HG03439 (cell line): ENCODE data around the gene CLCA2.
A peak's percentile ranks its signal among the peaks of the same experiment; 100 is the strongest.

Source experiments
- ATAC-seq: cut with Tn5 transposase; IDR thresholded peaks from one replicate; pipeline ENCODE4 v1.9.1; 2021; ENCODE audit warnings: mild to moderate bottlenecking, moderate library complexity; ENCODE audit not compliant: unreplicated experiment

Gene CLCA2

GRCh38 chr1:86472767-86473166, 48.8 kb downstream of the CLCA2 start:
- peak; percentile 43 for ATAC-seq

GRCh38 chr1:86477256-86477655, 53.3 kb downstream of the CLCA2 start:
- ATAC-seq: no peak

GRCh38 chr1:86477682-86478081, 53.7 kb downstream of the CLCA2 start:
- no peak for ATAC-seq

GRCh38 chr1:86478416-86479156, 54.6 kb downstream of the CLCA2 start:
- no peak for ATAC-seq

- ATAC-seq: no peak
Observed at GRCh38 chr1:86481966-86482365, 58.0 kb downstream of the CLCA2 start.

GRCh38 chr1:86487131-86487810, 63.3 kb downstream of the CLCA2 start:
- no peak for ATAC-seq

- no peak for ATAC-seq
Observed at GRCh38 chr1:86487811-86488141, 63.8 kb downstream of the CLCA2 start.

- no peak for ATAC-seq
Observed at GRCh38 chr1:86489242-86489878, 65.4 kb downstream of the CLCA2 start.

GRCh38 chr1:86491171-86491950, 67.4 kb downstream of the CLCA2 start:
- no peak for ATAC-seq

- no peak for ATAC-seq
Observed at GRCh38 chr1:86498281-86498680, 74.3 kb downstream of the CLCA2 start.

- ATAC-seq: no peak
Observed at GRCh38 chr1:86499987-86500593, 76.1 kb downstream of the CLCA2 start.

GRCh38 chr1:86500714-86501113, 76.7 kb downstream of the CLCA2 start:
- no peak for ATAC-seq

GRCh38 chr1:86502125-86502646, 78.2 kb downstream of the CLCA2 start:
- ATAC-seq: peak; percentile 78

- peak; percentile 34 for ATAC-seq
Observed at GRCh38 chr1:86502721-86503405, 78.9 kb downstream of the CLCA2 start.

- no peak for ATAC-seq
Observed at GRCh38 chr1:86503406-86504136, 79.6 kb downstream of the CLCA2 start.

GRCh38 chr1:86504137-86504479, 80.1 kb downstream of the CLCA2 start:
- ATAC-seq: no peak

GRCh38 chr1:86504895-86505563, 81.1 kb downstream of the CLCA2 start:
- ATAC-seq: no peak

- no peak for ATAC-seq
Observed at GRCh38 chr1:86505564-86505902, 81.6 kb downstream of the CLCA2 start.
